ENCODE data around the gene GRAMD2B. TPM values are rescaled to one million over a fixed set of nuclear protein-coding genes. Genes with fewer than 3 reads are reported as not detected.
A peak's percentile ranks its signal among the peaks of the same experiment; 100 is the strongest.
"Not testable (repeated sequence)": the region's sequence is repeated elsewhere in the genome, so short reads cannot be mapped to it uniquely, and the experiment has no call there.

The GRAMD2B gene
- polyA plus RNA-seq, 1 donor from 2014 or later: 3.1 TPM

DNA sequence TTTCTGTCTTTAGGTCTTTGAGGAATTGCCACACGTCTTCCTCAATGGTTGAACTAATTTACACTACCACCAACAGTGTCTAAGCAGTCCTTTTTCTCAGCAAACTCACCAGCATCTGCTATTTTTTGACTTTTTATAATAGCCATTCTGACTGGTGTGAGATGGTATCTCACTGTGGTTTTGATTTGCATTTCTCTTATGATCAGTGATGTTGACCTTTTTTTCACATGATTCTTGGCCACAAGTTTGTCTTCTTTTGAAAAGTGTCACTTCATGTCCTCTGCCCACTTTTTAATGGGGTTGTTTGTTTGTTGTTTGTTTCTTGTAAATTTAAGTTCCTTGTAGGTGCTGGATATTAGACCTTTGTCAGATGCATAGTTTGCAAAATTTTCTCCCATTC lies 26.5 kb upstream of the GRAMD2B start:
- Mint-ChIP-seq H3K9me3 (peaks cover 5 to 25% (median 20%) of the 10 kb centered on the region in 3 donors), H3K27ac (peak overlapping the region in 1 of 3 donors; percentile 32)
- not testable (repeated sequence) for H3K4me3 Mint-ChIP-seq, H3K27me3 Mint-ChIP-seq, H3K4me1 Mint-ChIP-seq, H3K36me3 Mint-ChIP-seq

DNA sequence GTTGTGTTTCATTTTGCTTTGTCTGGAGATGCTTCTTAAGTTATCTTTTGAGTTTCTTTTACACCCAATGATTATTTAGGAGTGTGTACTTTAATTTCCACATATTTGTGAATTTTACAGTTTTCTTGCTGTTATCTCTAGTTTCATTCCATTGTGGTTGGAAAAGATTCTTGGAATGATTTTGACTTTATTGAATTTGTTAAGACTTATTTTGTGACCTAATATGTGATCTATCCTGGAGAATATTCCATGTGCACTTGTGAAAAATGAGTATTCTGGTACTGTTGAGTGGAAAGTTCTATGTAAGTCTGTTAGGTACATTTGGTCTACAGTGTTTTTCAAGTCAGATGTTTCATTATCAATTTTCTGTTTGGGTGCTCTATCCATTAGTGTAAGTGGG lies 24.4 kb upstream of the GRAMD2B start:
- Mint-ChIP-seq H3K36me3 (no peaks in the 10 kb centered on the region), H3K4me3 (no peak overlapping the region), H3K27me3 (peaks cover 8% of the 10 kb centered on the region), H3K27ac (no peak overlapping the region), H3K4me1 (no peaks in the 10 kb centered on the region), H3K9me3 (peaks cover 6 to 25% (median 20%) of the 10 kb centered on the region in 3 donors)

DNA sequence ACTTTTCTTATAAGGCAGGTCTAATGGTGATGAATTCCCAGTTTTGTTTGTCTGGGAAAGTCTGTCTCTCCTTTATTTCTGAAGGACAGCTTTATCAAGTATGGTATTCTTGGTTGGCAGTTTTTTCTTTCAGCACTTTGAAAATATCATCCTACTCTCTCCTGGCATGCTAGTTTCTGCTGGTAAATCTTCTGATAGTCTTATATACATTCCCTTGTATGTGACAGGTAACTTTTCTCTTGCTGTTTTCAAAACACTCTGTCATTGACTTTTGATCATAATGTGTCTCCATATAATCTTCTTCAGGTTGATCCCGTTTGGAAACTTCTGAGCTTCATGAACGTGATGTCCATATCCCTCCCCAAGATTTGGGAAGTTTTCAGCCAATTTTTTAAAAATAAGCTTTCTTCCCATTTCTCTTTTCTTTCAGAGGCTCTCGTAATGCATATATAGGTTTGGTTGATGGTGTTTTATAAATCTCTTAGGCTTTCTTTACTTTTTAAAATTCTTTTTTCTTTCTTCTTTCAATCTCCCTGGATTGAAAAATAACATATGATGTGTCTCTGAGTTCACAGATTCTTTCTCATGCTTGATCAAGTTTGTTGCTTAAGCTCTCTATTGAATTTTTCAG lies 22.5 kb upstream of the GRAMD2B start:
- H3K4me1 Mint-ChIP-seq: no peaks in the 10 kb centered on the region
- H3K9me3 Mint-ChIP-seq: peaks cover 6 to 25% (median 20%) of the 10 kb centered on the region in 3 donors
- H3K27me3 Mint-ChIP-seq: peaks cover 8% of the 10 kb centered on the region
- H3K4me3 Mint-ChIP-seq: no peak overlapping the region
- H3K36me3 Mint-ChIP-seq: no peaks in the 10 kb centered on the region
- no peak overlapping the region for H3K27ac Mint-ChIP-seq

DNA sequence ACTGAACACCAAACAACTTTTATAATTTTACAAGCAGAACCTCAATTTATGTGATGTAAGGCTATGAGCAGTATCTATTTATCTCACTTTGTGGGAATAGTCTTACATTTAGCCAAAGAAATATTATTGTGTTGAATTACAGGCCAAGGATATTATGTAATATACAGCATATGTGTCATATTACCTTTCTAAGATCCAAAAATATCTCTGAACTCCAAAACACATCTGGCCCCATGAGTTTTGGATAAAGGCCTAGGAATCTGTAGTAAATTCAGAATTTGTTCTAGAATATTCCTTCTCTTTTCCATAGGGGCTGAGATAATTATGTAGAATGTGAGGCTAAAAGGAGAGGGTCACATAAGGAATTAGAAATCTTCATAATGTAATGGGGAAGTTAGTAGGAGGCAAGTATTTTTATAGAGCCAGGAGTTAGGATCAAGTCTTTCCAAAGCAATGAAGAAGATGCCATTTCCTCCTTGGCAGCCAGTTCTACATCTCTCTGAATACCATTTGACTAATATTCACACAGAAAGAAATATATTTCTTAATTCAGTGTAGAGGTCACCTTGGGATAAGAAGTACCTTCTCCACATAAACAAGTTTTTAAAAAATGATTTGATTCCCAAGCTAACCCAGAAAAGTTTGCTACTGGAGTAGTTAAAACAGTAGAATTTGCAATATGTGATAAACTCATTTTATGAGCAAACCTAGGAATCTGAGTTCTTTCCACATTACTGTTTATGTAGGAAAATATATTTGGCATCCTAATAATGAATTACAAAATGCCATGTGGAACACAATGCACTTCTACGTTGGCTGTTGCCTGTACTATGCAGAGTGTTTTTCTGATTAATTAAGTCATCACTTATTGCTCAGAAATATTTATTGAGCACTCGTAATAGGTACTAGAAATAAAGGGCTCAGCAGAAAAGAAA lies 20.3 kb upstream of the GRAMD2B start:
- no peak overlapping the region for H3K4me3 Mint-ChIP-seq
- no peaks in the 10 kb centered on the region for H3K36me3 Mint-ChIP-seq
- H3K27me3 Mint-ChIP-seq: peaks cover 8% of the 10 kb centered on the region
- no peaks in the 10 kb centered on the region for H3K4me1 Mint-ChIP-seq
- peaks cover 6 to 24% (median 20%) of the 10 kb centered on the region in 3 donors for H3K9me3 Mint-ChIP-seq
- H3K27ac Mint-ChIP-seq: no peak overlapping the region

DNA sequence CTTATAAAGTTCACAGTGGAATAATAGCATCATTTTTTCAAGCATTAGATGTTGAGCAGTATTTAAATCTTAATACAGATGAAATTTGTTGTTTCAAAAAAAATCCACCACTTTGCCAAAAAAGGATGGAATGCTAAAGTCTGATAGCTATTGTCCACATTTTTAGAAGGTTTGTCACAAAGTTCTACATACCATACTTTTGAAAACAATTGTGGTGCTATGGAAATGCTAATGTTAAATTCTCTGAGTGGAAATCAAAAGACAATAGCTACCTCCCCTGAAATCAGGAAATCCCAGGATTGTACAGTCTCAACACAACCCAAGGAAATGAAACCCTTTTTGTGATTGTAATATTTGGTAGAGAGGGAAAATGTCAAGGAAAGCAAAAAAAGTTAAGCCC lies 19.3 kb upstream of the GRAMD2B start:
- no peak overlapping the region for H3K27ac Mint-ChIP-seq
- peaks cover 5 to 20% (median 20%) of the 10 kb centered on the region in 3 donors for H3K9me3 Mint-ChIP-seq
- H3K4me1 Mint-ChIP-seq: no peaks in the 10 kb centered on the region
- H3K36me3 Mint-ChIP-seq: no peaks in the 10 kb centered on the region
- no peak overlapping the region for H3K4me3 Mint-ChIP-seq
- peaks cover 6% of the 10 kb centered on the region for H3K27me3 Mint-ChIP-seq

DNA sequence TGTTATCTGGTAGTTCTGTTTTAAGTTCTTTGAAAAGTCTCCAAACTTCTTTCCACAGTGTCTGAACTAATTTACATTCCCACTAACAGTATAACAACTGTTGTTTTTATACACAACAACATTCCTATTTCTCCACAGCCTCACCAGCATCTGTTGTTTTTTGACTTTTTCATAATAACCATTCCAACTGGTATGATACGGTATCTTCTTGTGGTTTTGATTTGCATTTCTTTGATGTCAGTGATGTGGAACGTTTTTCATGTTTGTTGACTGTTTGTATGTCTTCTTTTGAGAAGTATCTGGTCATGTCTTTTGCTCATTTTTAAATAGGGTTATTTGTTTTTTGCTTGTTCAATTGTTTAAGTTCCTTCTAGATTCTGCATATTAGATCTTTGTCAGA lies 12.6 kb upstream of the GRAMD2B start:
- Mint-ChIP-seq H3K4me3 (no peak overlapping the region), H3K27ac (no peak overlapping the region)

DNA sequence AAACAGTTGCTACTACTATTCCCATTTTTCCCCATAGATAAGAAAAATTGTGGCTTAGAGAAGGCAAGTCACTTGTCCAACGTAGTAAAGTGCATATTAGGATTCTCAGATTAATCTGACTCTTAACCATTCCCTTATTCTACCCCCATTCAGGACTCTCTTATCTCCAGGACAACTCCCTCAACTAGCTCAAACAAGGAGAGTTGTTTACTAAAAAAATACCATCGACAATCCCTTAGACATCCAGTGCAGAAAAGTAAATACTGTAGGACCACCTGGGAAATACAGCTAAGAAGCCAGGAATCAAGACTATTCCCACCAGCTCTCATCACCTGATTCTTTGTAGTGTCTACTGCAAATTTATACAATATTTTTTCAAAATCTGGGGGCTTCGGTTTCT lies 9.4 kb upstream of the GRAMD2B start:
- H3K4me1 Mint-ChIP-seq: peaks cover under 1 to 7% (median 6%) of the 10 kb centered on the region in 3 donors

More for the DNA sequence above, 12.6 kb upstream of the GRAMD2B start:
- peaks cover 0 to 7% (median 6%) of the 10 kb centered on the region in 3 donors for H3K4me1 Mint-ChIP-seq
- H3K9me3 Mint-ChIP-seq: peaks cover 5 to 9% (median 8%) of the 10 kb centered on the region in 3 donors
- no peaks in the 10 kb centered on the region for H3K36me3 Mint-ChIP-seq
- peaks cover 28% of the 10 kb centered on the region for H3K27me3 Mint-ChIP-seq

DNA sequence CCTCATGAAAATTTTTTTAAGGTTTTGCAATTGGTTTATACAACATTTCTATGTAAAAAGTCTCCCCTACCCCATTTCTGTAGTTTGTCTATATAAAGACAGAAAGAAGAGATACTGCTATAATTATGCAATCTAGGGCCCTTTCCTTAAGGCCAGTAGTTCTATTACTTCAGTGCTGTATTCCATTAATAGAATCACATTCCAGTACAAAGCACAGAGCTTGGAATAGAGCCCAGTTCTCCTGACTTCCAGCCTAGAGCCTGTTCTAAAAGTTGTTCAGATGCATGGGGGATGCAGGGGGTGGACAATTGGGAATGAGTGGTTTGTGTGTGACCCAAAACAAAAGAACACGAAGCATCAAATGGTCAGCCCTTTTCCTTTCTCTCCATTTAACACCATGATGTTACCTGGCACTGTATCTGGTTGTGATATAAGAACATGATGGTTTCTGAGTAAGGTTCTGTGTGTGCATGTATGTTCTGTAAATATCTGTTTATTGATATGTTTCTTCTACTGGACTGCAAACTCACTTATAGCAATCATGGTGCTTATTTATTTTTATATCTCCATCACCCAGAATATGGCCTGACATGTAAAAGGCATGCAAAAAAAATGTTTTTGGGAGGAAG lies 8.2 kb upstream of the GRAMD2B start:
- H3K36me3 Mint-ChIP-seq: no peaks in the 10 kb centered on the region
- no peak overlapping the region for H3K4me3 Mint-ChIP-seq
- H3K9me3 Mint-ChIP-seq: peaks cover 6 to 12% (median 9%) of the 10 kb centered on the region in 3 donors
- H3K27ac Mint-ChIP-seq: no peak overlapping the region
- peaks cover 23% of the 10 kb centered on the region for H3K27me3 Mint-ChIP-seq
- peaks cover 4 to 7% (median 6%) of the 10 kb centered on the region in 3 donors for H3K4me1 Mint-ChIP-seq

More for the DNA sequence above, 9.4 kb upstream of the GRAMD2B start:
- H3K27me3 Mint-ChIP-seq: peaks cover 26% of the 10 kb centered on the region
- no peaks in the 10 kb centered on the region for H3K36me3 Mint-ChIP-seq
- no peak overlapping the region for H3K4me3 Mint-ChIP-seq
- no peak overlapping the region for H3K27ac Mint-ChIP-seq
- H3K9me3 Mint-ChIP-seq: peaks cover 6 to 9% (median 8%) of the 10 kb centered on the region in 3 donors

DNA sequence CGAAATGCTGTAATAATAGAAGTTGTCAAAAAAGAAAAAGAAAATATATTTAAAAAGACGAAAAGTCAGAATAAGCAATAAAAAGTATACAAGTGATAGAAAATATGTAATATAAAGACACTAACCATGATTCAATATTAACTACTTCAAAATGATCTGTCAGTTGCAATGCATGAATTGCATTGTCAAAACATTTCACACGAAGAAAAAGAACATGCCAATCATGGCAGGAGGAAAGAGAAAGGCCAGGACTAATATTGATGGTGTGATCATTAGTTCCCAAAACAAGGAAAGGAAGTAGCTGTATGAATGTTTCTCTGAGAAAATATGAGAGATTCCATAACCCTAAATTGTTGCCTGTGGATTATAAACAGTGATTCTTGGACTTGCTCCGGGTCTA lies 7.4 kb upstream of the GRAMD2B start:
- peaks cover 19% of the 10 kb centered on the region for H3K27me3 Mint-ChIP-seq
- no peaks in the 10 kb centered on the region for H3K36me3 Mint-ChIP-seq

DNA sequence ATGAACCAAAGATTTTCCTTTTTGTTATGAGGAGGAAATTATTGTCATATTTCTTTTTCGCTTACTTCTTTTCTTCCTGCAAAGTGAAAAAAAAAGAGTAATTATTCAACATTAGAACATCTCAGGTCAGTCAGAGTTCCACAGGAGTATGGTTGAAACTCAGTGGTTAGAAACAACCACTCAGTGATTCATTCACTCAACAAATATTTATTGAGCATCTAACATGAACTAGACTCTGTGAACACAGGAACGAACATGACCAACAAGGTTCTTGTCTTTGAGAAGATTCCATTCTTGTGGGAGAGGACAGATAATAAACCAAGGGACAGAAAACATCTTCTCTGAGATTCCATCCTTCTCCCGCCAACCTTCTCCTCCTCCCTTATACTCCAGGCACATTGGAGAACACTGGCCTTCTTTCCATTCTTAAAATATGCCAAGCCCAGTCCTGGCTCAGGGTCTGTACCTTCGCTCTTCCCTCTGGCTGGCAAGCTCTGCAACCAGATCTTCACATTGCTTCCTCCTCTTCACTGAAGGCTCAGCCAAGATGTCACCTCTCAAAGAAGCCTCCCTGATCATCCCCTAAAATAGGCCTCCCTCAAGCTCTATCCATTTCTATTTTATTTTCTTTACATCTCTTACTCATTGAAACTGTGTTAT lies 6.8 kb upstream of the GRAMD2B start:
- Mint-ChIP-seq H3K4me3 (no peak overlapping the region), H3K4me1 (peaks cover 0 to 4% (median 0%) of the 10 kb centered on the region in 3 donors), H3K9me3 (peaks cover 0 to 7% (median 0%) of the 10 kb centered on the region in 3 donors), H3K36me3 (no peaks in the 10 kb centered on the region), H3K27ac (no peak overlapping the region), H3K27me3 (peaks cover 17% of the 10 kb centered on the region)

More for the DNA sequence above, 7.4 kb upstream of the GRAMD2B start:
- H3K4me1 Mint-ChIP-seq: peaks cover 2 to 4% (median 4%) of the 10 kb centered on the region in 3 donors
- H3K4me3 Mint-ChIP-seq: no peak overlapping the region
- no peak overlapping the region for H3K27ac Mint-ChIP-seq
- peaks cover 2 to 9% (median 4%) of the 10 kb centered on the region in 3 donors for H3K9me3 Mint-ChIP-seq

DNA sequence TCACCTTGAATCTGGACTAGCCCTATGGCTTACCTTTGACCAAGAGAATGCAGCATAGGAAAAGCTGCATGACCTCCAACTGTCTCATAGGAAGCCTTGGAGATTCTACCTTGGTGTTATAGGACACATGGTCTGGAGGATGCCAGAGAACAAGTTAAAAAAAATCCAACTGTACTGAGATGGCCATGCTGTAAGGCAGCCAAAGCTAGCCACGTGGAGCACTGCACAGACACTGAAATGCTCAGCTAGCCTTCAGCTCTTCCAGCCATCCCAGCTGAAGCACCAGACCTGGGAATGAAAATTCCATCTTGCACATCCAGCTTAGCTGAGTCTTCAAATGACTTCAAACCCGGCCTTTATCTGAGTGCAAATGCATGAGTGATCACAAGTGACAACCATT lies 6.0 kb upstream of the GRAMD2B start:
- Mint-ChIP-seq H3K27ac (no peak overlapping the region), H3K4me1 (peaks cover 0 to 4% (median 0%) of the 10 kb centered on the region in 3 donors), H3K9me3 (peaks cover 0 to 7% (median 0%) of the 10 kb centered on the region in 3 donors), H3K36me3 (no peaks in the 10 kb centered on the region), H3K4me3 (no peak overlapping the region), H3K27me3 (peaks cover 17% of the 10 kb centered on the region)

DNA sequence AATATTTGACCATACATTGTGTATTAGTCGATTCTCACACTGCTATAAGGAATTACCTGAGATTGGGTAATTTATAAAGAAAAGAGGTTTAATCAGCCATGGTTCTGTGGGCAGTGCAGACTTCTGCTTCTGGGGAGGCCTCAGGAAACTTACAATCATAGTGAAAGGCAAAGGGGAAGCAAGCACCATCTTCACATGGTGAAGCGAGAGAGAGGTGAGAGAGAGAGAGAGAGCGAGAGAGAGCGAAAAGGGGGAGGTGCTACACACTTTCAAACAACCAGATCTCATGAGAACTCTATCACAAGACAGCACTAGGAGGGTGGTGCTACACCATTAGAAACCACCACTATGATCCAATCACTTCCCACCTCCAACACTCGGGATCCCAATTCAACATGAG lies 4.1 kb upstream of the GRAMD2B start:
- Mint-ChIP-seq H3K4me1 (peaks cover 2 to 15% (median 6%) of the 10 kb centered on the region in 3 donors), H3K27ac (peak overlapping the region in 1 of 3 donors; percentile 68), H3K36me3 (no peaks in the 10 kb centered on the region), H3K4me3 (peak overlapping the region in 1 of 4 donors; percentile 19), H3K27me3 (peaks cover 2% of the 10 kb centered on the region), H3K9me3 (peaks cover 0 to 7% (median 0%) of the 10 kb centered on the region in 3 donors)

DNA sequence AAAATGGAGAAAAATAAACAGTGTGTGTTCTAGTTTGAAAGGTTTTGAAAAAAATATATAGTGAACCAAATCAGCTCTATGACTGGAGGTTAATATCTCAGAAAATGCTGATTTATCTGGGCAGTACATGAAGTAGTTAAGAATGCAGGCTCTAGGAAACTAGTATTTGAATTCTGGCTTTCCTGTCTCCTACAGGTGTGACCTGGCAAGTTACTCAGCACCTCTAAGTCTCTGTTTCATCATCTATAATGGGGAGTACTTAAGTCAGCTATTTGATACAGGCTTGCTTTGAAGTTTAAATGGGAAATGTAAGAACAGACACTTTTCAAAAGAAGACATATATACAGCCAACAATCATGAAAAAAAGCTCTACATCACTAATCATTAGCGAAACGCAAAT lies 5.2 kb downstream of the GRAMD2B start:
- H3K4me1 Mint-ChIP-seq: peaks cover 9 to 12% (median 11%) of the 10 kb centered on the region in 3 donors
- H3K27ac Mint-ChIP-seq: no peak overlapping the region
- no peaks in the 10 kb centered on the region for H3K27me3 Mint-ChIP-seq
- no peaks in the 10 kb centered on the region for H3K9me3 Mint-ChIP-seq
- H3K36me3 Mint-ChIP-seq: peaks cover 6% of the 10 kb centered on the region
- no peak overlapping the region for H3K4me3 Mint-ChIP-seq

DNA sequence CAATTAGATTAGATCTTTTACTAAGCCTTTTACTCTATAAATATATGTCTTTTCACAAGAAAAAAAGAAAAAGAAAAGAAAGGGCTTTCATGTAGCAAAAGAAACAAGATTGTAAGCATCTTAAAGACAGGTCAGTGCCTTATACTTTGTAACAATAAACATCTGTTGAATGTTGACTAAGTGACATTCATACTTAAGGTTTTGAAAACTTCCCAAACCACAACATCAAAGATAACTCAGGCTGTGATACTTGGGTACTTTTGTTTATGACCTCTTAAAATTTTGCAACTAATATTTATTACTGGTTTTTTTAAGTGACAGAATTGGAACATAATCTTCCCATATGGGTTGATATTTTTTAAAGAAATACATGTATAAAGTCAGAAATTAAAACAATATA lies 7.4 kb downstream of the GRAMD2B start:
- Mint-ChIP-seq H3K9me3 (no peaks in the 10 kb centered on the region), H3K27me3 (no peaks in the 10 kb centered on the region), H3K36me3 (peaks cover 6% of the 10 kb centered on the region), H3K27ac (no peak overlapping the region), H3K4me1 (no peaks in the 10 kb centered on the region), H3K4me3 (no peak overlapping the region)

All from IgD-negative memory B cell (primary cell).